Measurements from ENCODE around the gene CASP5. TPM values are rescaled to one million over a fixed set of nuclear protein-coding genes. Genes with fewer than 3 reads are reported as not detected.
A peak's percentile ranks its signal among the peaks of the same experiment; 100 is the strongest.

Gene CASP5
- total and polyA plus RNA-seq, 4 donors: 0.17 to 0.50 TPM; not detected in 2

- H3K9me3 ChIP-seq (ENCODE audit: control insufficient read depth, insufficient read depth, low read length): no peaks in the 10 kb centered on the region
- no peaks in the 10 kb centered on the region for H3K27me3 ChIP-seq (ENCODE audit: control insufficient read depth, insufficient read depth, low read length)
- no peak for DNase-seq (ENCODE audit: low read depth in 4 of 6, low spot score in 6 of 6)
- H3K36me3 ChIP-seq (ENCODE audit: control insufficient read depth, insufficient read depth, low read length): no peaks in the 10 kb centered on the region
- no peaks in the 10 kb centered on the region for H3K4me1 ChIP-seq (ENCODE audit: control insufficient read depth, insufficient read depth, low read length)
- H3K27ac ChIP-seq (ENCODE audit: low read depth, low read length): no peak overlapping the region
- WGBS (ENCODE audit: insufficient coverage): no CpG with 5 or more reads among the region's 3 CpGs
- H3K4me3 ChIP-seq (ENCODE audit: low read depth, low read length): no peak overlapping the region
Measured at GRCh38 chr11:104957280-104957679, 65.7 kb downstream of the CASP5 start.

GRCh38 chr11:104956528-104956927 is 66.4 kb downstream of the CASP5 start:
- H3K4me3 ChIP-seq (ENCODE audit: low read depth, low read length): no peak overlapping the region
- H3K4me1 ChIP-seq (ENCODE audit: control insufficient read depth, insufficient read depth, low read length): no peaks in the 10 kb centered on the region
- H3K9me3 ChIP-seq (ENCODE audit: control insufficient read depth, insufficient read depth, low read length): no peaks in the 10 kb centered on the region
- no peak for DNase-seq (ENCODE audit: low read depth in 4 of 6, low spot score in 6 of 6)
- H3K36me3 ChIP-seq (ENCODE audit: control insufficient read depth, insufficient read depth, low read length): no peaks in the 10 kb centered on the region
- no peak overlapping the region for H3K27ac ChIP-seq (ENCODE audit: low read depth, low read length)
- H3K27me3 ChIP-seq (ENCODE audit: control insufficient read depth, insufficient read depth, low read length): no peaks in the 10 kb centered on the region

- H3K36me3 ChIP-seq (ENCODE audit: control insufficient read depth, insufficient read depth, low read length): no peaks in the 10 kb centered on the region
- peak in 1 of 6 donors; percentile 8 for DNase-seq (ENCODE audit: low read depth in 4 of 6, low spot score in 6 of 6)
- 50% methylated on average over 1 of the region's 2 CpGs for WGBS (ENCODE audit: insufficient coverage)
- H3K27me3 ChIP-seq (ENCODE audit: control insufficient read depth, insufficient read depth, low read length): no peaks in the 10 kb centered on the region
- no peaks in the 10 kb centered on the region for H3K4me1 ChIP-seq (ENCODE audit: control insufficient read depth, insufficient read depth, low read length)
- no peaks in the 10 kb centered on the region for H3K9me3 ChIP-seq (ENCODE audit: control insufficient read depth, insufficient read depth, low read length)
- no peak overlapping the region for H3K4me3 ChIP-seq (ENCODE audit: low read depth, low read length)
- no peak overlapping the region for H3K27ac ChIP-seq (ENCODE audit: low read depth, low read length)
Measured at GRCh38 chr11:104946907-104947306, 76.1 kb downstream of the CASP5 start.

Other genes starting within 250 kb of the CASP5 start
- 1 to 10 TPM; 1.2 to 1.7 TPM for gene CASP12, start 124.7 kb downstream of the CASP5 start, total RNA-seq
- under 1 TPM; 0.46 to 0.65 TPM for gene CASP12, start 124.7 kb downstream of the CASP5 start, polyA plus RNA-seq (ENCODE audit: insufficient read length in 2 of 2)
- gene CASP4, start 54.6 kb downstream of the CASP5 start, total RNA-seq: 10 to 100 TPM; 20.2 to 44.7 TPM
- gene CASP4, start 54.6 kb downstream of the CASP5 start, polyA plus RNA-seq (ENCODE audit: insufficient read length in 2 of 2): 1 to 10 TPM; 5.7 to 6.2 TPM
- gene CASP1, start 12.0 kb upstream of the CASP5 start, total RNA-seq: 10 to 100 TPM in 1 of 2 donors, 1 to 10 TPM in 1; 8.9 to 11.3 TPM
- 1 to 10 TPM; 4.2 to 5.6 TPM for gene CASP1, start 12.0 kb upstream of the CASP5 start, polyA plus RNA-seq (ENCODE audit: insufficient read length in 2 of 2)
- gene CARD16, start 22.2 kb upstream of the CASP5 start, total RNA-seq: 1 to 10 TPM; 5.4 to 9.7 TPM
- 1 to 10 TPM in 1 of 2 donors, under 1 TPM in 1; 0.97 to 1.1 TPM for gene CARD16, start 22.2 kb upstream of the CASP5 start, polyA plus RNA-seq (ENCODE audit: insufficient read length in 2 of 2)
- not detected for gene CARD18, start 116.6 kb upstream of the CASP5 start, total RNA-seq
- not detected for gene CARD18, start 116.6 kb upstream of the CASP5 start, polyA plus RNA-seq (ENCODE audit: insufficient read length in 2 of 2)